HG02759 (cell line): Measurements from ENCODE around the gene TMEM87B.
"Not testable (repeated sequence)": the region's sequence is repeated elsewhere in the genome, so short reads cannot be mapped to it uniquely, and the experiment has no call there.

Experiments used
- ATAC-seq: cut with Tn5 transposase; IDR thresholded peaks from one replicate; pipeline ENCODE4 v1.9.1; 2021; ENCODE audit warnings: mild to moderate bottlenecking, moderate library complexity; ENCODE audit not compliant: unreplicated experiment

Gene TMEM87B

DNA sequence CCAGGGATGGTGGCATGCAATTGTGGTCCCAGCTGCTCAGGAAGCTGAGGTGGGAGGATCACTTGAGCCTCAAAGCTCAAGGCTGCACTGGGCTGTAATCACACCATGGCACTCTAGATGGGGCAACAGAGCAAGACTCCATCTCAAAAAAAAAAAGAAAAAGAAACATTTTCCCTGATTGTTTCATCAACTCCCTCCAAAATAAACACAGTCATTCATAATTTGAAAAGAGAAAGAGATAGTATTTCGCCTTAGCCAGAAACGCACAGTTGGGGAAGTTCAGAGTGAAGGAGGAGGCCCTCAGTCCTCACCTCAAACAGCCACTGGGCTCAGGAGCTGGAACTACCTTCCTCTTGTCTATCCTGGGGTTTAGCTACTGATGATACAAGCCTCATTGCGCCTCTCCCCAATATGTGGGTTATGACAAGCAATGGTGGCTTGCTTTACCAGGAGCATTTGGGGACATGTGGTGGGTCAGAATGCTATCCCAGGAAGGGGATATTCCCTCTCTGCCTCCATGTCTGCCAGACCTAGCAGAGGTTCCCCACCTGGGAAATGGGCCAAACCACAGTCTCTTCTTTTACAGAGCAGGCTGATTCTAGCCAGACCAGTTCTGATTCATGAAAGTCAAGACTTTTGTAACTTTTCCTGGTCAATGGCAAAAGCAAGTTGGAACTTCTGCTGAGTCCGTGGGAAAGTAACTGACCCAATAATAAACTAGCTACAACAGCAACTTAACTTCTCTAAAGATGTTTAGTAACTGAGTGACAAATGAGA lies 22.2 kb upstream of the TMEM87B start:
- ATAC-seq: no peak

DNA sequence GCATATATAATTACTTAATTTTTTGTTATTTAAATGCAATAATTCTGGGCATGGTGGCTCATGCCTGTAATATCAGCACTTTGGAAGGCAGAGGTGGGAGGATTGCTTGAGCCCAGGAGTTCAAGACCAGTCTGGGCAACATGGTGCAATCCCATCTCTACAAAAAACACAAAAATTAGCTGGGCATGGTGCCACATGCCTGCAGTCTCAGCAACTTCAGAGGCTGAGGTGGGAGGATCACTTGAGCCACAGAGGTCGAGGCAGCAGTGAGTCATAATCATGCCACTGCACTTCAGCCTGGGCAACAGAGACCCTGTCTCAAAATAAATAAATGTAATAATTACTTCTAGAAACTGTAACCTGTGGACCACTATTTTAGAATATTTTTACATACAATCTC lies 21.5 kb upstream of the TMEM87B start:
- ATAC-seq: no peak

DNA sequence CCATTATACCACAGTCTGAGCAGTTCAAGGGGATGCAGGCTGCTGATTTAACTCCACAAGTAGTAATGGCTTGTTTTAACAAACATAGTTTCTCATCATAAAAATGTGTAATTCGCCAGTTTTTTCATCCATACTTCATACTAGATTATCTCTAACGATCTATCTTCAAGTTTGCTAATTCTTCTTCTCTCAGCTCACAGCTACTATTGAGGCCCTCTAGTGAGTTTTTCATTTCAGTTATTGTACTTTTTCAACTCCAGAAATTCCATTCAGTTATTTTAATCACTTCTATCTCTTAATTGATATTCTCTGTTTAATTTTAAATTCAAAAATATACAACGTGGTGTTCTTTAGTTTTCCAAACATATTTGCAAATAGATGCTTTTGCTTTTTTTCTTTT lies 20.1 kb upstream of the TMEM87B start:
- no peak for ATAC-seq

DNA sequence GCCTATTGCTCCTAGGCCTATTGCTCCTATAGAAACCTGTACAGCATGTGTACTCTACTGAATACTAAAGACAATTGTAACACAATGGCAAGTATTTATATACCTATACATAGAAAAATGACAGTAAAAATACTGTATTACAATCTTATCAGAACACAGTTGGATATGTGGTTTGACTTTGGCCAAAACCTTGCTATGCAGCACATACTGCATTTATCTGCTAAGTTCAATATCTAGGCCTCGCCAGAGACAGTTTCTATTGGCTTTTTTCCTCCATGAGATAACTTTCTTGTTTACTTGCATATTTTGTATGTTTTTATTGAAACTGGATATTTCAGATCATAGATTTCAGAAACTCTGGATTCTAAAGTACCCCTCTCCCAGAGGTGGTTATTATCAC lies 19.3 kb upstream of the TMEM87B start:
- no peak for ATAC-seq

DNA sequence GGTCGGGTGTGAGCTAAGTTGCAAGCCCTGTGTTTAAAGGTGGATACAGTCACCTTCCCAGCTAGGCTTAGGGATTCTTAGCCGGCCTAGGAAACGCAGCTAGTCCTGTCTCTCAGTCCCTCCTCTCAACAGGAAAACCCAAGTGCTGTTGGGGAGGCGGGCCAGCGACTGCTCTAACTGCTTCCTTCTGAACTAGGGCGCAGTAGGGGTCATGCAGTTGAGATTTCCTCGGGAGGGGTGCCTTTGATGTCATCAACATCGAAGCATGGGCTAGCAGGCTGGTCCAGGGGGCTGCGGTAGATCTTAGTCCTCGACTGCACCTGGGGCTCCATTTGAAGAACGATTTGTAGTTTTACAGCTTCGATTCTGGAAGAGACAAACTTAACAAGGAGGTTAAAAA lies 15.5 kb upstream of the TMEM87B start:
- not testable (repeated sequence) for ATAC-seq

DNA sequence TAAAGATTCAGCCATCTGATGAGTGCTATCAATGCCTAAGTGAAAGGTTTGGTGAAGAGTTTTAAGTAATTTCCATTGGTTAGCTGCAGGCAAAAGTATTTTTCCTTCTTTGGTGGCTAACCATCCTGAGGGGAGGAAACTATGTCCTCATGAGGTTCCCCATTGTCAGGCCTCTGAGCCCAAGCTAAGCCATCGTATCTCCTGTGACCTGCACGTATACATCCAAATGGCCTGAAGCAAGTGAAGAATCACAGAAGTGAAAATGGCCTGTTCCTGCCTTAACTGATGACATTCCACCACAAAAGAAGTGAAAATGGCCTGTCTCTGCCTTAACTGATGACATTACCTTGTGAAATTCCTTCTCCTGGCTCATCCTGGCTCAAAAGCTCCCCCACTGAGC lies 15.0 kb upstream of the TMEM87B start:
- ATAC-seq: not testable (repeated sequence)

DNA sequence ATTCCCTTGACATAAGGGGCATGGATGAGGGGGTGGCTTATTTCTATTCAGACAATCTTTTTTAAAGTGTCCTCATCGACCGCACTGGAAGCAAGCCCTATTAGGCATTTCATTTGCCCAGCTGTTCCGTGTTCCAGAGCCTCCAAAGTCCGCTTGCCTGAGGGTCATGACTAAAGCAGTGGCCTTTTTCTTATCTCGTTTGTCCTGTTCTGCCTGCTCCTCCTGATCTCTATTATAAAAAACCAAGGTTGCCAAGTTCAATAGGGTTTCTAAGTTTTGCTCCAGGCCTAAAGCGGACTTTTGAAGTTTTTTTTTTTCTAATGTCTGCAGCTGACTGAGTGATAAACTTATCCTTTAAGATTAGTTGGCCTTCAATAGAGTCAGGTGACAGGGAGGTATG lies 13.6 kb upstream of the TMEM87B start:
- ATAC-seq: not testable (repeated sequence)

DNA sequence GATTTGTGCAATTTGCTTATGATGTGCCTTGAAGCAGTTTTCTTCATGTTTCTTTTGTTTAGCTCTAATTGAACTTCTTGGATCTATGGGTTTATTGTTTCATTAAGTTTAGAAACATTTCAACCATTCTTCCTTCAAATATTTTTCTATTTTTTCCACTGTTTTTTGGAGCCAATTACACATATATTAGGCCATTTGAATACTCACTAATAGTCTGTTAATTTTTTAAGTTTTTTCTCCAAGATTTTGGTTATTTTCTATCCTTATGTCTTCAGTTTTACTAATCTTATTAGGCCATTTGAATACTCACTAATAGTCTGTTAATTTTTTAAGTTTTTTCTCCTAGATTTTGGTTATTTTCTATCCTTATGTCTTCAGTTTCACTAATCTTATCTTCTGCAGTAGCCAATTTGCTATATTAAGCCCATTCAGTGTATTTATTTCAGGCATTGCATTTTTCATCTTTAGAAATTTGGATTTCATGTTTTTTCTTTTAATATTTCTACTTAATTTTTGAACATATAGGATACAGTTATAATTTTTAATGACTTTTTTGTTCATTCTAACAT lies 9.5 kb upstream of the TMEM87B start:
- ATAC-seq: no peak

DNA sequence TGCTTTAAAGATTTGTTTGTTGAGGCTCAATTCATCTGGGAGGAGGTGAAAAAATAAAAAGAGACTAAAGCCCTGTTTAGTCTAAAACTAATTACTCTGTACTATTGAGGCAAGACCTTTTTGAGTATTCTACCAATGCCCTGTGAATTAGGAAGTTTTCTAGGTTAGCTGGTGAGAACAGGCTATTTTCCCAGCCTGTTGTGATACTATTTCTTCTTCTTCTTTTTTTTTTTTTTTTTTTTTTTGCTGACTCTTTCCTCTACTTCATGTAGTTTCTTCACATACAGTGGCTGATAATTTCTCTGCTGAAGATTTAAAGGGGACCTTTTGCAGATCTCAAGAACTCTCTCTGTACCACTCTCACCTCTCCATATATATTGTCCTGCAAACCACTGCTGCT lies 8.8 kb upstream of the TMEM87B start:
- no peak for ATAC-seq

DNA sequence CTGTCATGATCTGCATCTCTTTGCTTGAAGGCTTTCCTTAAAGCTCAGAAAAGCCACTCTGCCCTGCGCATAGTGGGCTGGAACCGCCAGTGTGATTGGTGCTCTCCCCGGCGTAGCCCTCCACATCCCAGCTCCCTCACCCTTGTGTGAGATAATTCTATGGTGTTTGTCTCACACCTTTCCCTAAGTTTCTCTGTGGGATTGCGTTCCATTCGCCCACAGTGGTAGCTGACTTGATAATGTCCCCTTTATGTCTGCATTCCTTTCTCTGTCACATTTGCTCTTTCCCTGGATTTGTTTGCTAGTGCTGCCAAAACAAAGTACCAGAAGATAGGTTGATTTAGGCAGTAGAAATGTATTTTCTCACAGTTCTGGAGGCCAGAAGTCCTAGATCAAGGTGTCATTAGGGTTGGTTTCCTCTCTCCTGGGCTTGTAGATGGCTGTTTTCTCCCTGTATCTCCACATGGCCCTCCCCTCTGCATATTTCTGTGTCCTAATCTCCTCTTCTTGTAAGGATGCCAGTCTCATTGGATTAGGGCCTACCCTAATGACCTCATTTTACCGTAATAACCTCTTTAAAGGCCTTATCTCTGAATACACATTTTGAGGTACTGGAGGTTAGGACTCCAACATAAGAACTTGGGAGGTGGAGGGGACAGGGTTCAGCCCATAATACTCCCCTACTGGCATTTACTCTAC lies 7.4 kb upstream of the TMEM87B start:
- ATAC-seq: no peak

DNA sequence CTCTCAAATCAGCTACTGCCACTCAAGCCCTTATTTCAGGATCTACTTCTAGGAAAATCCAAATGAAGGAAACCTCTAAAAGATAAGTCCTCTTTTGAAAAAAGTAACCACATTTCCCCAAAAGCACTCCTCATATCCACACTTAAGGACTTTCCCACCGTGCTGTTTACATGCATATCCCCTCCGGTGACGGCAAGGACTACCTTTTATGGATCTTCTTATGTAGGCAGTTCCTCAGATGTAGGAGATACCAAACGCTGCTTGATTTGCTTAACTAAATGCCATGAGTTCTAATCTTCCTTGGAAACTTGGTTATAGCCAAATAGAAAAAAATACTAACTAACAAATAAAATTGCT lies 6.9 kb upstream of the TMEM87B start:
- ATAC-seq: no peak

DNA sequence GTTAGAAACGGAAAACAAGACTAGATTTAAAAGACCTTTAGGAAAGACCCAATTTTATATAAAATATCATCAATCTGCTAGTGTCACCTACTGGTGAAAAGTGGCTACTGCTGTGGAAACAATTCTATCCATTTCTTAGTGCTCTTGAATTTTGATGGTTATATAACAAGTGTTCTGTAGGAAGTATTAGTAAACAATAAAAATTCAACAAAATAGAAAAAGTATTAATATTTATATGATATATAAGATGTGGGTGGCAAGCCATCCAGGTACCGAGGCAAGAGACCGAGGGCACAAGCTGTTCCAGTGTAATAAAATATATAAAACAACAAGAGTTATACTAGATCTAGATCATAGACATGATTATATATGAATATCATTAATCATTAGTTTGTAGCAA lies 6.2 kb upstream of the TMEM87B start:
- ATAC-seq: no peak

DNA sequence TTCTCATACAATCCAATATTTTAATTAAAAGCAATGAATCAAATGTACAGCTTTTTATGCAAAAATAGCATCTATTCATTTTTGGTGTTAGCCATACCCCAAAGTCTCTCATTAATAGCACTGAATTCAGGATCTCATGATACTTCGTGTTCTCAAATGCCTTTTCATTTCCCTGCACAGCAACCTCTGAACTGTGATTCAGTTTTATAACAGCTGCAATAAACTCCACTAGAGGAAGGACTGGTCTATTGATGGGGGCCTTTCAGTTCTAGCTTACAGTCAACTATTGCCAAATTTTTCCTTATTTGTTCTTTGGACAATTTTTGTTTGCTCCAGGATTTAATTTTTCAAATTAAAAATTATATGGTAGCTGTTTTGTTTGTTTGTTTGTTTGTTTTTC lies 4.8 kb upstream of the TMEM87B start:
- no peak for ATAC-seq

DNA sequence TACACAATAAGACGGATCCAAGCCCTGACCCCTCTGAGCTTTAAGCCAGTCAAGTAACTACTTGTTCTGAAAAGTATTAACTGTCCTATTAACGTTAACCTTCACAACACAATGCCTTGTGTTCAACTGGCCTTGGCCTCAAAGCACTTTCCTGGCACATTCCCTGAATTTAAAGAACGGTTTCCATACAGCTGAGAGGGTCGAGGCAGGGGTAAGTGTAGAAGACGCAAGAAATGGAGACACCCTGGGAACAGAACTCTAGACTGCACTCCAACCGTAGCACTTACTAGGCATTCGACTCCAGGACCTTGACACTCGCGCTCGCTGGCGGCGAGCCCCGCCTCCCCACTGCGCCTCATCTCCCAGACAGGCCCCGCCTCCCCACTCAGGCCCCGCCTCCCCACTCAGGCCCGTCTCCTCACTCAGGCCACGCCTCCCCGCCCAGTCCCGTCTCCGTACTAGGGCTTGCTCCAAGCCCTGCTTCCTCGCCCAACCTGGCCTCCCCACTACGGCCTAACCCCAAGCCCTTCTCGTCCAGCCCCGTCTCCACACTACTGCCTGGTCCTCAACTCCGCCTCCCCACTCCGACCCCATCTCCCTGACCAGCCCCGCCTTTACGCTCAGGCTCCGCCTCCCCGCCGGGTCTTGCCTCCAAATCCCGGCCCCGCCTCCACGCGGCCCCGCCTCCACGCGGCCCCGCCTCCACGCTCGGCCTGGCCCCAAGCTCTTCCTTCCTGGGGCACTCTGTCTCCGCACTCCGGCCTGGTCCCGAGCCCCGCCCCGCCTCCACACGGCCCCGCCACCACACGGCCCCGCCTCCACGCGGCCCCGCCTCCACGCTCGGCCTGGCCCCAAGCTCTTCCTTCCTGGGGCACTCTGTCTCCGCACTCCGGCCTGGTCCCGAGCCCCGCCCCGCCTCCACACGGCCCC lies 887 bp upstream of the TMEM87B start:
- ATAC-seq: peak; percentile 65

DNA sequence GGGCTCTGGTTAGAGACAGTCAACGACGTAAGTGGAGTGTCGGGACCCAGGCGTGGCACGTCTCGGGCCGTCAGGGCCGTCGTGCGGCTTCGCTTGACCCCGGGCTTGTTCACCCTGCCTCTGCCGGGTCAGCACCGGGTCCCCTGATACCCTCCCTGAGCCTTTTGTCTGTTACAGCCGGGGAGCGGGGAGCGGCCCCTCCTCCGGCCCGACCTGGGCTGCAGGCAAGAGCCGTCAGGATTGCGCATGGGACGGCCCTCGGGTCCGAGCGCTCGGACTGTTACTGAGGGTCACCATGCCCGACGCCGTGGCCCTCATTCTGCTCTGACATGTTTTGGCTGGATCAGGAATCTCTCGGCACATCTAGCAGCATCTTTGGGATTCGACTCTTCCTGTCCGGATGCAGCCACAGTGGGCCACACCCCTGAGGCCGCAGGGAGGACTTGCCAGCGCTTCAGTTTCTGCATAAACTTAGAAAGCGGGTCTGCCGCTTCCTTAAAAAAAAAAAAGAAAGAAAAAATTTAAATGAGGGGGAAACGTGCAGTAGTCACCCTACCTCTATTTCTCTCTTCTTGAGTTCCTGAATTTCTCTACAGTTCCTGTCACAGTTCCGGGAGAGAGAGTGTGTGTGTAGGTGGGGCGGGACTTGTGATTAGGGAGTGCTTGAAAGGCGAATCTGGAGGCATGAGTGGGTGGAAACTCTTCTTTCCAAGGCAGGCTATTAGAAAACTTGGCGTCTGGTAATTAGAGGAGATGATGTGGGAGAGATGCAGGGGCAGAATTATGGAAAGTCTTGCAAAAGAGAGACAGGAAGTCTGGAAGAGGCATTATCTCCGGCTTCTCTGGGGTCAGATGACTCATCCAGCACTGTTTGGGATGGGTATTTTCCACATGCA lies 909 bp downstream of the TMEM87B start:
- no peak for ATAC-seq

DNA sequence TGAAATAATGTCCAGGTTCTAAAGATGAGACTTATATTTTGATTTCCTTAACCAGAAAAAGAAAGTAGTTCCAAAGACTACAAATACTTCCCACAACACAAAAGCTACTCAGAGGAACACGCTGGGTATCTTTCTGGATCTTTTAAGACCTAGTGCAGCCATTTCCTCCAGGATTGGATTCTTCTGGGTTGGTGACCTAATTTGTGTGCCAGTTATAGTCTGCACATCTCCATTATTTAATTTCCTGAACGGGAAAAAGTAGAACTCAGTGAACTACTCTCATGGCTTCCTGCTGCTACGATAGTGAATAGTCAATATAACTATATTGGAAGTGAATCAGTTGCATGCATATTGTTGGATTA lies 1.5 kb downstream of the TMEM87B start:
- no peak for ATAC-seq

DNA sequence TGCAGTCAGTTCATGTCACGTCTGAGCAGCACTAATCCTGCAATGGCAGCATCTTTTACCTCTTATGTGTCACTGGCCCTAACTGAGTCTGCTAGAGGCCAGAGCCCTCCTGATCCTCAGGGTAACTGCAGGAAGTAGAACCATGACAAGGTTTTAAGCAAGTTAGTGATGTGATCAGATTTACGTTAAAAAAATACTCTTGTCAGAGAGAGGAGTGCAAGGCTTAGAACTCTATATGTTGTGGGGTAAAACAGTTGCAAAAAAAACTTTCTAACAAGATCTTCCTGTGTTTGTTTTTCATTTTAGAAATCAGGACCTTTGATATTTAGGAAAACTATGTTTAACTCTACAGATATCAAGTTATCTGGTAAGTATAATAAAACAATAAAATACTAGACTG lies 4.6 kb downstream of the TMEM87B start:
- no peak for ATAC-seq

DNA sequence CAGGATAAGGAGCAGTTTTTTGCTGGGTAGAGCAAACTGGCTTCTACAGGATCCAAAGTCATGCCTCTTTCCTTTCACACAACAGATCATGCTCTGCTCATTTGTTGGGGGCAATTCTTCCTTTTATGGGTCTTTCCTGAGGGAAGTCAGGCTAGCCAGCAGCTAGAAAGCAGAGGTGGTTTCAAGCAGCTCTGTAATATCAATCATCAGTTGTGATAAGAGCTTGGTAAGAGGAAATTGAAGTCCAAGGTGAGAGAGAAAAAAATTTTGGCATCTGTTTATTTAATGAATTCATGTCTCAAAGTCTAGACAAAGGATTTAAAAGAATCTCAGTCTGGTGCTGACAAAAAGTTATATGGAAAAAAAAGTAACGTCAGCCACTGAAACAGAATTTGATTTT lies 6.2 kb downstream of the TMEM87B start:
- no peak for ATAC-seq

DNA sequence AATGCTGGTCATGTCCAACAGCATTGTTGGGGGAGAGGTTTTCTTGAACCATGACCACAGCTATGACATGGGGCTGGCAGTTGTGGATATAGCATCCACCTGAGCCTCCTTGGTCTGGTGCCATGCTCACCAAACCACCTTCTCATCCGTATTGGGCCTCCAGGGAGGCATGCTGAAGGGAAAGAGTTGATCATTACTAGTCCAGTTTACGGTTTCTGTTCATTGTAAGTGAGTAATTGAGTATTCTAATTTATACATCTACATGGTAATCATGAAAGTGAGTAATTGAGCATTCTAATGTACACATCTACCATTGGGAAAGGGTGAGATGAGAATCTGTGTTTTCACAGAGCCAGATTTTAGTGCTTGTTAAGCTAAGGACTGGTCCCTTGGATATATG lies 6.8 kb downstream of the TMEM87B start:
- no peak for ATAC-seq

DNA sequence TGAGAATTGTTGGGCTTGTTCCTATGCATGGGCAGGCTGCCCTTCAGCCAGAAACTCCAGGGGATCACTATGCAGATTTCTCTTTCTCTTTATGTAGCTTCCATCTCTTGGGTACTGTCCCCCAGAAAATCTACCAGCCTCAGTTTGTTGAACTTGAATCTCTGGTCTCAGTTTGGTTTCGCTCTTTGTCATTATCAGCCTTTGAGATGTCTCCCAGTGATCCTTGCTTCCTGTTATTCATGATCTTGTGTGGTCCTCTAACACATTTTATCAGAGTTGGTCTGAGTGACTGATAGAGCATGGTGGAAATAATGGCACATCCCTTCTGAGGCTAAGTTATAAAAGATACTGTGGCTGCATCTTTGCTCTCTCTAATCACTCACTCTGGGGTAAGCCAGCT lies 7.8 kb downstream of the TMEM87B start:
- no peak for ATAC-seq
